H1 (cell line): ENCODE data around the gene FBXL14. TPM values are rescaled to one million over a fixed set of nuclear protein-coding genes. Genes with fewer than 3 reads are reported as not detected.

Experiments
- CTCF ChIA-PET: fragments of 300-600 bp; sonication (Branson Sonifier 250); formaldehyde crosslinking; loops from one replicate; lab custom pipeline; 2021; ENCODE audit not compliant: partially characterized antibody; lab: Charles Lee
- POLR2A ChIA-PET: fragments of 300-600 bp; sonication (Branson Sonifier 250); formaldehyde crosslinking; loops from one replicate; lab custom pipeline; 2021; ENCODE audit warnings: inconsistent platforms; ENCODE audit not compliant: partially characterized antibody; lab: Charles Lee
- DNase-seq, 2 experiments: peaks; one replicate each; pipeline versions ENCODE4 v3.0.0 to v3.0.0-alpha.2; 2010 to 2022; ENCODE audit warnings: low spot score in 2 of 2, low read depth in 1 of 2, mixed read lengths in 1 of 2
- FAIRE-seq: peaks from 2 replicates; lab custom pipeline; 2011; peaks lifted over from hg19 to GRCh38; lab: Jason Lieb, UNC
- H2AFZ ChIP-seq: 2 replicates; pipeline ENCODE4 v1.8.1; 2012; ENCODE audit warnings: low read length, inconsistent platforms
- H2AK5ac ChIP-seq: 2 replicates; pipeline ENCODE4 v1.6.1; 2013; ENCODE audit warnings: low read depth, low read length
- H2BK120ac ChIP-seq: replicated peaks from 2 replicates; pipeline ENCODE3; 2013; ENCODE audit warnings: low read depth, low read length, inconsistent platforms
- H2BK12ac ChIP-seq: 2 replicates; pipeline ENCODE4 v1.6.1; 2013; ENCODE audit warnings: low read depth, low read length
- H2BK15ac ChIP-seq: 2 replicates; pipeline ENCODE4 v1.6.1; 2013; ENCODE audit warnings: low read length
- H2BK20ac ChIP-seq: 2 replicates; pipeline ENCODE4 v1.6.1; 2013; ENCODE audit warnings: low read length
- H2BK5ac ChIP-seq: 2 replicates; pipeline ENCODE4 v1.6.1; 2013; ENCODE audit warnings: low read depth, low read length
- H3K14ac ChIP-seq: 2 replicates; pipeline ENCODE4 v1.6.1; 2013; ENCODE audit warnings: inconsistent platforms; ENCODE audit not compliant: insufficient read length
- H3K18ac ChIP-seq: 2 replicates; pipeline ENCODE4 v1.6.1; 2013; ENCODE audit warnings: low read length; ENCODE audit errors: extremely low read depth
- H3K23ac ChIP-seq: 2 replicates; pipeline ENCODE4 v1.6.1; 2013; ENCODE audit warnings: inconsistent platforms; ENCODE audit not compliant: insufficient read length
- H3K23me2 ChIP-seq: 2 replicates; pipeline ENCODE4 v1.6.1; 2013; ENCODE audit warnings: low read depth, low read length
- H3K27ac ChIP-seq: 2 replicates; pipeline ENCODE4 v1.6.1; 2011; ENCODE audit warnings: low read depth, low read length, inconsistent platforms
- H3K27me3 ChIP-seq, 4 experiments: replicated peaks in 1 of 4; 1 replicate in 1 of 4; 2 replicates in 3 of 4; pipeline versions ENCODE4 v1.6.1 to v1.8.1; 2011 to 2013; ENCODE audit warnings: low read length in 3 of 4, mild to moderate bottlenecking in 3 of 4, inconsistent platforms in 2 of 4, mixed read lengths in 2 of 4, moderate library complexity in 1 of 4; ENCODE audit not compliant: control insufficient read depth in 3 of 4, insufficient read depth in 3 of 4; ENCODE audit errors: extremely low read depth in 1 of 4
- H3K36me3 ChIP-seq, 4 experiments: 2 replicates each; pipeline versions ENCODE4 v1.6.1 to v1.8.1; 2011 to 2013; ENCODE audit warnings: mild to moderate bottlenecking in 4 of 4, low read length in 3 of 4, moderate library complexity in 2 of 4, control low read depth in 1 of 4, inconsistent platforms in 1 of 4; ENCODE audit not compliant: insufficient read depth in 4 of 4, control insufficient read depth in 2 of 4
- H3K4ac ChIP-seq: replicated peaks from 2 replicates; pipeline ENCODE3; 2013; ENCODE audit warnings: low read length, low read depth, mixed read lengths, inconsistent platforms; ENCODE audit not compliant: insufficient read length
- H3K4me1 ChIP-seq, 4 experiments: replicated peaks in 1 of 4; 1 replicate in 1 of 4; 2 replicates in 3 of 4; pipeline versions ENCODE4 v1.6.1 to v1.8.1; 2011 to 2013; ENCODE audit warnings: low read length in 3 of 4, inconsistent platforms in 2 of 4, mixed read lengths in 1 of 4; ENCODE audit not compliant: insufficient read depth in 4 of 4, control insufficient read depth in 3 of 4
- H3K4me2 ChIP-seq, 2 experiments: 2 replicates each; pipeline versions ENCODE4 v1.6.1 to v1.8.1; 2011 to 2013; ENCODE audit warnings: low read depth in 2 of 2, low read length in 2 of 2, control low read depth in 1 of 2, inconsistent platforms in 1 of 2, mild to moderate bottlenecking in 1 of 2; ENCODE audit not compliant: insufficient read depth in 1 of 2
- H3K4me3 ChIP-seq, 4 experiments: fragments of 200-600, 300-600 bp in 1 of 4; sonication (generic), shearing (Covaris generic), sonication (Bioruptor Twin) in 1 of 4; 2 replicates each; pipeline versions ENCODE4 v1.5.1 to v1.8.1; 2011 to 2016; ENCODE audit warnings: low read length in 4 of 4, low read depth in 3 of 4, control low read depth in 2 of 4, inconsistent platforms in 2 of 4, mild to moderate bottlenecking in 2 of 4, mixed read lengths in 1 of 4, moderate library complexity in 1 of 4; ENCODE audit not compliant: insufficient read depth in 2 of 4; ENCODE audit errors: extremely low read depth in 1 of 4
- H3K56ac ChIP-seq: replicated peaks from 2 replicates; pipeline ENCODE3; 2013; ENCODE audit warnings: low read depth, mild to moderate bottlenecking, mixed read lengths, low read length, inconsistent platforms; ENCODE audit not compliant: insufficient read length
- H3K79me1 ChIP-seq: 2 replicates; pipeline ENCODE4 v1.6.1; 2013; ENCODE audit warnings: low read depth, low read length, control low read depth
- H3K79me2 ChIP-seq, 2 experiments: 2 replicates each; pipeline versions ENCODE4 v1.6.1 to v1.8.1; 2012 to 2013; ENCODE audit warnings: low read length in 2 of 2, mild to moderate bottlenecking in 2 of 2, inconsistent platforms in 1 of 2; ENCODE audit not compliant: insufficient read depth in 2 of 2, control insufficient read depth in 1 of 2
- H3K9ac ChIP-seq, 4 experiments: replicated peaks in 1 of 4; 1 replicate in 1 of 4; 2 replicates in 3 of 4; pipeline versions ENCODE4 v1.6.1 to v1.8.1; 2011 to 2013; ENCODE audit warnings: low read depth in 3 of 4, low read length in 3 of 4, control low read depth in 2 of 4, mild to moderate bottlenecking in 2 of 4, moderate library complexity in 2 of 4, inconsistent platforms in 1 of 4; ENCODE audit errors: extremely low read depth in 1 of 4
- H3K9me3 ChIP-seq, 2 experiments: 2 replicates each; pipeline versions ENCODE4 v1.6.1 to v1.8.1; 2012 to 2013; ENCODE audit warnings: mild to moderate bottlenecking in 2 of 2, moderate library complexity in 2 of 2, control low read depth in 1 of 2, inconsistent platforms in 1 of 2, low read depth in 1 of 2, low read length in 1 of 2, mixed read lengths in 1 of 2; ENCODE audit not compliant: insufficient read depth in 2 of 2
- H4K20me1 ChIP-seq, 2 experiments: replicated peaks in 1 of 2; 2 replicates each; pipeline versions ENCODE3 to v1.8.1; 2011 to 2013; ENCODE audit warnings: inconsistent platforms in 2 of 2, low read length in 2 of 2, mild to moderate bottlenecking in 1 of 2; ENCODE audit not compliant: insufficient read depth in 2 of 2, control insufficient read depth in 1 of 2
- H4K5ac ChIP-seq: 2 replicates; pipeline ENCODE4 v1.6.1; 2013; ENCODE audit warnings: low read length, low read depth, mixed read lengths, inconsistent platforms; ENCODE audit not compliant: insufficient read length
- H4K8ac ChIP-seq: 2 replicates; pipeline ENCODE4 v1.8.0; 2013; ENCODE audit warnings: mild to moderate bottlenecking, moderate library complexity, low read length, inconsistent platforms; ENCODE audit not compliant: insufficient read depth; ENCODE audit errors: extremely low read depth
- H4K91ac ChIP-seq: replicated peaks from 2 replicates; pipeline ENCODE3; 2013; ENCODE audit warnings: low read length, mixed read lengths, inconsistent platforms; ENCODE audit not compliant: insufficient read length
- ASH2L ChIP-seq: fragments of 200-600, 300-600 bp; sonication (generic); IDR thresholded peaks from one replicate; pipeline ENCODE4 v1.7.1; 2017; ENCODE audit warnings: low read length
- CBX8 ChIP-seq: fragments of 300-800, 300-1000 bp; sonication (generic); IDR thresholded peaks from 2 replicates; pipeline ENCODE4 v1.7.1; 2016; ENCODE audit warnings: low read depth, low read length, borderline replicate concordance
- CHD1 ChIP-seq: IDR thresholded peaks from 2 replicates; pipeline ENCODE4 v1.6.1; 2012; ENCODE audit warnings: low read depth, low read length, improper control_type of control experiment
- EZH2 ChIP-seq: fragments of 200-600 bp; sonication (generic); IDR thresholded peaks from 2 replicates; pipeline ENCODE4 v1.7.1; 2012; ENCODE audit warnings: low read depth, mild to moderate bottlenecking, moderate library complexity, low read length, inconsistent platforms; ENCODE audit not compliant: severe bottlenecking
- SAP30 ChIP-seq: fragments of 300-600 bp; sonication (generic); IDR thresholded peaks from 2 replicates; pipeline ENCODE4 v1.7.1; 2012; ENCODE audit warnings: low read length, moderate library complexity, mild to moderate bottlenecking, inconsistent platforms; ENCODE audit not compliant: insufficient read depth, insufficient replicate concordance
- SP1 ChIP-seq: IDR thresholded peaks from 2 replicates; pipeline ENCODE4 v1.6.1; 2011; ENCODE audit warnings: low read depth, low read length
- SRF ChIP-seq: IDR thresholded peaks from 2 replicates; pipeline ENCODE4 v1.6.1; 2011; ENCODE audit warnings: mild to moderate bottlenecking, low read depth, low read length, moderate library complexity
- TAF7 ChIP-seq: optimal IDR thresholded peaks from 2 replicates; pipeline ENCODE3; 2011; ENCODE audit warnings: low read depth, mild to moderate bottlenecking, inconsistent platforms, low read length, moderate library complexity, borderline replicate concordance
- USF2 ChIP-seq: IDR thresholded peaks from 2 replicates; pipeline ENCODE4 v1.6.1; 2011; ENCODE audit warnings: low read length, improper control_type of control experiment
- YY1 ChIP-seq: IDR thresholded peaks from 2 replicates; pipeline ENCODE4 v1.6.1; 2011; ENCODE audit warnings: low read depth, mild to moderate bottlenecking, low read length
- WGBS, 2 experiments: shearing (Covaris generic) in 1 of 2; methylation state at CpG; one replicate each; pipeline versions ENCODE4 v1.1.6 to v1.1.7; 2013 to 2015; ENCODE audit warnings: low lambda C conversion rate in 2 of 2, mixed read lengths in 2 of 2, inconsistent platforms in 1 of 2, low coverage in 1 of 2, missing lambda C conversion rate in 1 of 2; ENCODE audit not compliant: insufficient replicate concordance in 2 of 2, insufficient coverage in 1 of 2, insufficient read length in 1 of 2; ENCODE audit errors: extremely low coverage in 1 of 2, missing lambda C conversion rate in 1 of 2; 5-methylcytosine and 5-hydroxymethylcytosine counted together
- polyA plus RNA-seq, 7 experiments: library from polyadenylated mRNA; depleted of rRNA in 3 of 7; stranded (reverse) in 5 of 7; unstranded in 2 of 7; fragments of >200 nt in 5 of 7; fragments of 200-250 nt in 2 of 7; gene quantifications; 1 replicate in 5 of 7; 2 replicates in 1 of 7; 4 replicates in 1 of 7; pipeline versions ENCODE4 v1.2.1 to v1.2.3, GENCODE V29; 2011 to 2013; ENCODE audit warnings: missing spikeins in 2 of 7, mixed read lengths in 2 of 7
- total RNA-seq: library from RNA; stranded (reverse); fragmentation: NEBNext Ultra II Directional; extraction: Animal tissue kit (Norgen Biotek cat#: 25700); gene quantifications from 2 replicates; pipeline ENCODE4 v1.2.1, GENCODE V29; 2021
- TF ChIP-seq, protein P1 (sequence below): IDR thresholded peaks from 2 replicates; pipeline ENCODE4 v1.6.1; 2012; ENCODE audit warnings: inconsistent platforms

The FBXL14 gene
- total and polyA plus RNA-seq, 2 of the 8 experiments (the other 6 are each of a cell fraction or from before 2014, with no cell fraction given): 5.5 to 9.6 TPM

DNA sequence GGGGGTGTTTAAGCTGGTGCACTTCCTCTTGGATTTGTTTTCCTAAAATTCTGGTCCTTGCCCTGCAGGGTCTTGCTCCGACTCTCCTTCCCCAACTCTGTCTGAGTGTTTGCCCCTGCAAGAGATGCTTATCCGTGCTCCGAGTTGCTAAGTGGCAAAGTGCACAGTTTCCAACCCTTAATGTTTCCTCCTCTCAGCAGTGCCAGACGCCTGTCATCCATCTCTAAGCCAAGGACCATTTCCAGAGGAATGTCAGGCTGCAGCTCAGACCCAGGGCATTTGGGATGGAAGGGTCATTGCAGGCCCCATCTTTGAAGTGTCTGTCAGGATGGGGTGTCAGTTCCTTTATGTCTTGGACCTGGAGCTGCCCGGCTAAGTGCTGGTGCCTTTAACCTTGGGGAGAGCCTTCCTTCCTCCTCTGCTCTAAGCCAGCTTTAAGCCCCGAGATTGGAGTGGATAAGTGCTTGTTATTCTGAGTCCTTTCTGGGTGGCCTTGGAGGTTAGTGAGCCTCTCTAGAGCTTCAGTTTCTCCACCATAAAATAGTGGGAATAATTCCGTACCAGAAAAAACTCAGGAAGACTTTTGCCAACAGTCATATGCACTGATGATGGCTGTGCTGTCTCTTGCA lies 49.6 kb upstream of the FBXL14 start:
- H2BK12ac ChIP-seq: no peak overlapping the region
- peaks cover 0 to 8% (median 0%) of the 10 kb centered on the region in 4 experiments; a peak in 2 of 7 replicates for H3K4me1 ChIP-seq
- H3K4me3 ChIP-seq: no peak overlapping the region
- WGBS, 2 experiments: 84% methylated on average over 7 of the region's 7 CpGs; no CpG with 5 or more reads in 1 of the 2 experiments
- peaks cover 0 to 4% (median 2%) of the 10 kb centered on the region in 4 experiments; a peak in 2 of 7 replicates for H3K27me3 ChIP-seq
- H3K56ac ChIP-seq: no peak overlapping the region
- H3K36me3 ChIP-seq: no peaks in the 10 kb centered on the region
- FAIRE-seq (no peak), DNase-seq (no peak)
- POLR2A ChIA-PET: interaction anchor here (0.8 to 1.8 kb wide), 2 partner anchors 128 to 147 kb away, joined by 3 read pairs; no protein-coding TSS in a partner anchor
- H2AFZ ChIP-seq: no peak overlapping the region
- no peak overlapping the region for H2BK20ac ChIP-seq
- H2BK15ac ChIP-seq: no peak overlapping the region
- H3K18ac ChIP-seq: no peak overlapping the region
- no peak overlapping the region for H3K4me2 ChIP-seq
- H2BK120ac ChIP-seq: no peak overlapping the region
- no peak overlapping the region; the same call in 1 of the 2 replicates for H4K8ac ChIP-seq
- no peak overlapping the region for H3K27ac ChIP-seq
- no peak overlapping the region for H2AK5ac ChIP-seq
- peaks cover 2% of the 10 kb centered on the region; the same call in 1 of the 2 replicates for H3K23me2 ChIP-seq
- no peak overlapping the region for H3K4ac ChIP-seq
- TF ChIP-seq SAP30 (no peak), CHD1 (no peak), CBX8 (no peak), SP1 (no peak), YY1 (no peak), USF2 (no peak), SRF (no peak), EZH2 (no peak), ASH2L (no peak), TAF7 (no peak)
- TF ChIP-seq, protein P1, sequence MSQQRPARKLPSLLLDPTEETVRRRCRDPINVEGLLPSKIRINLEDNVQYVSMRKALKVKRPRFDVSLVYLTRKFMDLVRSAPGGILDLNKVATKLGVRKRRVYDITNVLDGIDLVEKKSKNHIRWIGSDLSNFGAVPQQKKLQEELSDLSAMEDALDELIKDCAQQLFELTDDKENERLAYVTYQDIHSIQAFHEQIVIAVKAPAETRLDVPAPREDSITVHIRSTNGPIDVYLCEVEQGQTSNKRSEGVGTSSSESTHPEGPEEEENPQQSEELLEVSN: no peak
- no peak overlapping the region for H4K5ac ChIP-seq
- H2BK5ac ChIP-seq: no peak overlapping the region
- H3K79me1 ChIP-seq: no peaks in the 10 kb centered on the region
- no peak overlapping the region for H3K14ac ChIP-seq
- CTCF ChIA-PET: interaction anchor here (0.5 to 18.8 kb wide), 9 partner anchors 9 to 296 kb away, joined by 3 to 265 read pairs (median 9); partner anchors contain the start of gene WNT5B
- H3K9me3 ChIP-seq: no peaks in the 10 kb centered on the region
- no peak overlapping the region for H3K9ac ChIP-seq
- H4K91ac ChIP-seq: no peak overlapping the region
- H3K79me2 ChIP-seq: no peaks in the 10 kb centered on the region
- no peaks in the 10 kb centered on the region for H4K20me1 ChIP-seq
- H3K23ac ChIP-seq: no peak overlapping the region
